Activated CD4-positive, CD25-positive, alpha-beta regulatory T cell treated with anti-CD3 and anti-CD28 coated beads, Interleukin-2, amount 50 U/mL, for 72 hours (primary cell): ENCODE measurements around the gene TMEM273.
"Not testable (repeated sequence)": the region's sequence is repeated elsewhere in the genome, so short reads cannot be mapped to it uniquely, and the experiment has no call there.

Source experiments
- DNase-seq: peaks from one replicate; pipeline ENCODE4 v3.0.0; 2021

Gene TMEM273

GRCh38 chr10:49204119-49204518 is 15.9 kb upstream of the TMEM273 start:
- no peak for DNase-seq

GRCh38 chr10:49202266-49202665 is 14.1 kb upstream of the TMEM273 start:
- no peak for DNase-seq

GRCh38 chr10:49200854-49201253 is 12.7 kb upstream of the TMEM273 start:
- no peak for DNase-seq

GRCh38 chr10:49197171-49197570 is 9.0 kb upstream of the TMEM273 start:
- DNase-seq, result no peak

- DNase-seq, result not testable (repeated sequence)
Measured at GRCh38 chr10:49195864-49196263, 7.7 kb upstream of the TMEM273 start.

- DNase-seq, result no peak
Measured at GRCh38 chr10:49194212-49194920, 6.2 kb upstream of the TMEM273 start.

- DNase-seq, result no peak
Measured at GRCh38 chr10:49191349-49191748, 3.2 kb upstream of the TMEM273 start.

- DNase-seq, result no peak
Measured at GRCh38 chr10:49189422-49189821, 1.2 kb upstream of the TMEM273 start.

- DNase-seq, result no peak
Measured at GRCh38 chr10:49187044-49187484, 1.1 kb downstream of the TMEM273 start.

GRCh38 chr10:49186613-49187012 is 1.6 kb downstream of the TMEM273 start:
- no peak for DNase-seq

- no peak for DNase-seq
Measured at GRCh38 chr10:49185213-49185612, 3.0 kb downstream of the TMEM273 start.

- DNase-seq, result no peak
Measured at GRCh38 chr10:49184642-49185111, 3.5 kb downstream of the TMEM273 start.

- no peak for DNase-seq
Measured at GRCh38 chr10:49183596-49184542, 4.3 kb downstream of the TMEM273 start.

- DNase-seq, result no peak
Measured at GRCh38 chr10:49182776-49183175, 5.4 kb downstream of the TMEM273 start.

GRCh38 chr10:49180444-49180860 is 7.7 kb downstream of the TMEM273 start:
- DNase-seq, result no peak

GRCh38 chr10:49179699-49180443 is 8.3 kb downstream of the TMEM273 start:
- no peak for DNase-seq

GRCh38 chr10:49178489-49179471 is 9.4 kb downstream of the TMEM273 start:
- DNase-seq, result no peak

- DNase-seq, result peak; percentile 66
Measured at GRCh38 chr10:49177391-49178355, 10.5 kb downstream of the TMEM273 start.

- no peak for DNase-seq
Measured at GRCh38 chr10:49176310-49177268, 11.6 kb downstream of the TMEM273 start.
